ENCODE measurements around the gene PRIM1. TPM values are rescaled to one million over a fixed set of nuclear protein-coding genes. Genes with fewer than 3 reads are reported as not detected.
A peak's percentile ranks its signal among the peaks of the same experiment; 100 is the strongest.

Gene PRIM1
- total and polyA plus RNA-seq, 2 of the 4 experiments (the other 2 are of a cell fraction) = 8.6 to 12.0 TPM

- intact Hi-C loops (cut with micrococcal nuclease) = loop anchor here (1.0 kb wide), 2 partner anchors 38 to 50 kb away; partner anchors contain the start of gene NACA
These were observed 64.6 kb downstream of the PRIM1 start for GRCh38 chr12:56687223-56688128.

More at GRCh38 chr12:56687223-56688128, 64.6 kb downstream of the PRIM1 start:
- peaks cover 6% of the 10 kb centered on the region for H3K4me1 ChIP-seq (ENCODE audit: control insufficient read depth, insufficient read depth, low read length)
- H2AFZ ChIP-seq (replicated peaks; ENCODE audit: low read length, poor library complexity) = peak overlapping the region; percentile 90
- DNase-seq (no peak), ATAC-seq (ENCODE audit: low read depth) (peak; percentile 3)
- peak overlapping the region; percentile 65 for H4K5ac ChIP-seq (ENCODE audit: low read depth, low read length)
- peak overlapping the region; percentile 97 for H2AK9ac ChIP-seq (replicated peaks; ENCODE audit: low read depth, low read length, poor library complexity)
- H2BK5ac ChIP-seq (ENCODE audit: low read depth, low read length, poor library complexity, severe bottlenecking) = peak overlapping the region; percentile 84
- H2AK5ac ChIP-seq (ENCODE audit: low read depth, low read length) = peak overlapping the region; percentile 79
- peak overlapping the region; percentile 97 for H3K56ac ChIP-seq (ENCODE audit: extremely low read depth, insufficient read depth, low read length)
- peaks cover 6 to 15% of the 10 kb centered on the region in 2 experiments; a peak in 3 of 4 replicates for H3K79me1 ChIP-seq (ENCODE audit: low read depth in 1 of 2, low read length in 2 of 2)
- no peak overlapping the region for H2BK20ac ChIP-seq (ENCODE audit: low read depth, low read length)
- dilution Hi-C loops (cut with HindIII; ENCODE audit: low sequenced_read_pairs, unreplicated experiment) = no loop called here
- peak overlapping the region; percentile 99 for H3K23ac ChIP-seq (ENCODE audit: low read depth, low read length)
- no peaks in the 10 kb centered on the region for H3K27me3 ChIP-seq (ENCODE audit: control insufficient read depth, insufficient read depth, low read length)
- TSS peak; percentile 59 for BruUV-seq (replicated peaks)
- peak overlapping the region; percentile 82 for H3K4me2 ChIP-seq (ENCODE audit: low read depth, low read length)
- peak overlapping the region; percentile 99 for H3K27ac ChIP-seq (ENCODE audit: insufficient read depth, low read length)
- peak overlapping the region; percentile 4; the same call in 1 of the 3 replicates for H2BK15ac ChIP-seq (ENCODE audit: low read depth, low read length)
- H3K9me1 ChIP-seq (ENCODE audit: insufficient read depth, low read length) = no peaks in the 10 kb centered on the region
- in situ Hi-C loops (cut with MboI; ENCODE audit: low sequenced_read_pairs) = no loop called here
- 0% methylated on average over 33 of the region's 62 CpGs; no CpG with 5 or more reads in 1 of the 2 experiments for WGBS, 2 experiments (ENCODE audit: extremely low coverage in 2 of 2, insufficient read length in 1 of 2)
- H3K9me3 ChIP-seq (ENCODE audit: control insufficient read depth, insufficient read depth, low read length) = no peaks in the 10 kb centered on the region
- peak overlapping the region; percentile 59 for H3K18ac ChIP-seq (ENCODE audit: low read depth, low read length)
- H3K36me3 ChIP-seq (ENCODE audit: control insufficient read depth, insufficient read depth, low read length) = peaks cover 2% of the 10 kb centered on the region
- H3K4ac ChIP-seq (ENCODE audit: low read depth, low read length) = peak overlapping the region; percentile 92
- H2BK120ac ChIP-seq (ENCODE audit: low read depth, low read length) = peak overlapping the region; percentile 66
- peaks cover 47% of the 10 kb centered on the region for H4K20me1 ChIP-seq (ENCODE audit: insufficient read depth, low read length)
- H3K4me3 ChIP-seq (ENCODE audit: insufficient read depth, low read depth, low read length) = peak overlapping the region; percentile 93
- H3K9ac ChIP-seq (ENCODE audit: low read depth, low read length) = peak overlapping the region; percentile 98
- H3K14ac ChIP-seq (replicated peaks; ENCODE audit: low read depth, low read length) = peak overlapping the region; percentile 96
- TF ChIP-seq MAZ (IDR thresholded peaks at IDR 0.05; ENCODE audit: borderline replicate concordance, low read depth, low read length) (no peak), CHD1 (IDR thresholded peaks at IDR 0.05; ENCODE audit: low read depth, low read length) (no peak), ELK1 (IDR thresholded peaks at IDR 0.05; ENCODE audit: borderline replicate concordance, low read depth, low read length) (no peak), USF2 (IDR thresholded peaks at IDR 0.05; ENCODE audit: low read depth, low read length) (no peak), NFE2L2 (IDR thresholded peaks at IDR 0.05; ENCODE audit: low read depth, low read length) (no peak), BHLHE40 (IDR thresholded peaks at IDR 0.05; ENCODE audit: low read depth, low read length) (no peak), MXI1 (IDR thresholded peaks at IDR 0.05; ENCODE audit: borderline replicate concordance, low read depth, low read length) (no peak), SMC3 (IDR thresholded peaks at IDR 0.05; ENCODE audit: low read depth, low read length) (no peak), CEBPB (IDR thresholded peaks at IDR 0.05; ENCODE audit: low read depth, low read length) (no peak), RAD21 (IDR thresholded peaks at IDR 0.05; ENCODE audit: low read length) (no peak)
- CTCF ChIA-PET = interaction anchor here (0.6 to 2.2 kb wide), 2 partner anchors 11 to 51 kb away, joined by 3 to 7 read pairs; no protein-coding TSS in a partner anchor
- peak overlapping the region; percentile 89 for H4K91ac ChIP-seq (ENCODE audit: insufficient read depth, low read depth, low read length)
- POLR2A ChIA-PET (ENCODE audit: unreplicated experiment) = interaction anchor here (0.6 to 1.3 kb wide), 8 partner anchors 10 to 345 kb away, joined by 3 to 8 read pairs (median 4); partner anchors contain the start of gene NACA
- peak overlapping the region; percentile 84 to 96 for H4K8ac ChIP-seq (ENCODE audit: low read depth in 2 of 2, low read length in 2 of 2)

Measured in IMR-90 (cell line).